Transverse colon (tissue), 4 donors: ENCODE data around the gene TECTA. TPM values are rescaled to one million over a fixed set of nuclear protein-coding genes. Genes with fewer than 3 reads are reported as not detected.

Experiments
- DNase-seq: peaks from one replicate; pipeline ENCODE4 v3.0.0-alpha.2; 2019
- H3K27ac ChIP-seq, 4 donors: fragments of 200-600 bp; sonication (generic); 2 replicates each; pipeline ENCODE4 v1.5.1; 2016 to 2018; ENCODE audit warnings: inconsistent platforms in 4 of 4
- H3K27me3 ChIP-seq: fragments of 200-600 bp; sonication (generic); 2 replicates; pipeline ENCODE4 v1.5.1; 2017; ENCODE audit warnings: inconsistent platforms
- H3K36me3 ChIP-seq, 4 donors: fragments of 200-600 bp; sonication (generic); 2 replicates each; pipeline ENCODE4 v1.5.1; 2017 to 2019; ENCODE audit warnings: inconsistent platforms in 4 of 4
- H3K4me1 ChIP-seq, 4 donors: fragments of 200-600 bp; sonication (generic); 2 replicates each; pipeline ENCODE4 v1.5.1; 2017 to 2020; ENCODE audit warnings: inconsistent platforms in 4 of 4
- H3K4me3 ChIP-seq, 4 donors: fragments of 200-600 bp; sonication (generic); 1 replicate in 1 of 4; 2 replicates in 3 of 4; pipeline versions ENCODE4 v1.5.1 to v1.6.1; 2017 to 2019; ENCODE audit warnings: inconsistent platforms in 4 of 4
- H3K9me3 ChIP-seq, 2 donors: fragments of 200-600 bp; sonication (generic); 2 replicates each; pipeline ENCODE4 v1.5.1; 2017 to 2019; ENCODE audit warnings: inconsistent platforms in 2 of 2
- CTCF ChIP-seq, 5 experiments: fragments of 200-600 bp in 3 of 5; fragments of 450-650 bp in 2 of 5; sonication (generic) in 3 of 5; IDR thresholded peaks; 1 replicate in 2 of 5; 2 replicates in 3 of 5; pipeline ENCODE4 v1.5.1; 2016 to 2017; ENCODE audit warnings: antibody characterized with exemption in 5 of 5, inconsistent platforms in 3 of 5, mild to moderate bottlenecking in 2 of 5, moderate library complexity in 1 of 5
- EP300 ChIP-seq: sonication (generic); formaldehyde crosslinking; IDR thresholded peaks from one replicate; pipeline ENCODE4 v1.6.1; 2017; ENCODE audit warnings: antibody characterized with exemption, low read depth
- POLR2A ChIP-seq: fragments of 450-650 bp; IDR thresholded peaks from one replicate; pipeline ENCODE4 v1.6.1; 2016; ENCODE audit warnings: antibody characterized with exemption, mild to moderate bottlenecking, moderate library complexity
- POLR2AphosphoS5 ChIP-seq, 3 donors: sonication (generic); formaldehyde crosslinking; IDR thresholded peaks; one replicate each; pipeline ENCODE4 v1.6.1; 2016; ENCODE audit warnings: antibody characterized with exemption in 3 of 3
- WGBS, 2 donors: methylation state at CpG; one replicate each; pipeline ENCODE4 v1.1.5; 2018; ENCODE audit warnings: low coverage in 1 of 2; 5-methylcytosine and 5-hydroxymethylcytosine counted together
- in situ Hi-C, 4 donors: fragments of 200-750 bp; cut with MboI; loops; one replicate each; pipeline versions ENCODE4 v1.15.0 to v1.15.1; 2017; ENCODE audit warnings: low sequenced_read_pairs in 3 of 4, low pct_ligation_motif_present in 1 of 4, low pct_unique_long_range_greater_than_20kb in 1 of 4
- intact Hi-C: fragments of 100-400 bp; cut with DNase I; formaldehyde crosslinking; loops from one replicate; pipeline ENCODE4 v1.15.1; 2023; ENCODE audit warnings: low total_unique reads
- total RNA-seq, 4 donors: library from RNA; depleted of rRNA; stranded (reverse); fragments of >200 nt; gene quantifications; one replicate each; pipeline ENCODE4 v1.1.0, GENCODE V29; 2016

TECTA gene
- total RNA-seq, 4 donors from 2014 or later = 0.20 to 1.1 (median 0.44) TPM

- Histone ChIP-seq H3K27ac (no peak overlapping the region), H3K9me3 (no peaks in the 10 kb centered on the region), H3K36me3 (no peaks in the 10 kb centered on the region), H3K4me3 (no peak overlapping the region), H3K27me3 (no peaks in the 10 kb centered on the region), H3K4me1 (peaks cover 0 to 4% (median 0%) of the 10 kb centered on the region in 4 donors)
- WGBS, 2 donors = 76 to 84% methylated on average over 4 of the region's 4 CpGs
- no peak for DNase-seq
- TF ChIP-seq CTCF (IDR thresholded peaks at IDR 0.05) (no peak), POLR2AphosphoS5 (IDR thresholded peaks at IDR 0.05) (no peak), EP300 (no peak), POLR2A (no peak)
- in situ Hi-C loops (loop anchor here in 2 of 4 donors (25.0 kb wide), 2 partner anchors 163 to 588 kb away; partner anchors contain the start of gene GRIK4 (in 1 of the 2)), intact Hi-C loops (no loop called here)
Measured at GRCh38 chr11:121099885-121100284, 1.2 kb upstream of the TECTA start.

DNA sequence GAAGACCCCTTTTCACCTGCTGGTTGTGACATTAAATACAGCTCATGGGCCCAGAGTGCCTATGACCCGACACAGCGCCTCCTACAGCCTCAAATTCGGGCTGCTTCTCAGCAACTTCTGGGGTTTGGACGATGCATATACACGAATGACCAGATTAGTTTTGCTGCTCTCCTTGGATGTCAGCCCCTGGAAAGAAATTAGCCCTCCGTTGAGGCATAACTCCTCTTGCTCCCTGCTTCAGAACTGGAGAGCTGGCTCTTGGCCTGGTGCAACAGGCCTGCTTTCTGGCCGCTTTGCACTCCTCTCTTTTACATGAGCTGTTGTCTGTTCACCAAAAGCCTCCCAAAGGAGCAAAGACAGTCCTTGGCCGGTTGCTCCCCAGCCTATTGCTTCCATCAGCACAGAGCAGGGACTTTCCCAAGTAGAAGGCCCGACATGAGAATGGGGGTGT, 3.3 kb downstream of the TECTA start:
- Histone ChIP-seq H3K27ac (peak overlapping the region in 2 of 4 donors; percentile 41 to 54), H3K4me3 (no peak overlapping the region), H3K27me3 (no peaks in the 10 kb centered on the region), H3K36me3 (no peaks in the 10 kb centered on the region), H3K9me3 (no peaks in the 10 kb centered on the region), H3K4me1 (peaks cover 0 to 13% (median 0%) of the 10 kb centered on the region in 4 donors)
- in situ Hi-C loops = loop anchor here in 2 of 4 donors (25.0 kb wide), 2 partner anchors 167 to 592 kb away; partner anchors contain the start of gene GRIK4 (in 1 of the 2)
- intact Hi-C loops = no loop called here
- WGBS, 2 donors = 78 to 88% methylated on average over 3 to 9 of the region's 9 CpGs
- DNase-seq = no peak
- TF ChIP-seq CTCF (IDR thresholded peaks at IDR 0.05) (no peak), EP300 (no peak), POLR2A (no peak), POLR2AphosphoS5 (IDR thresholded peaks at IDR 0.05) (no peak)

GRCh38 chr11:121105063-121105480, 4.0 kb downstream of the TECTA start:
- TF ChIP-seq POLR2AphosphoS5 (IDR thresholded peaks at IDR 0.05) (peak in 2 of 3 donors; percentile 19 to 38), EP300 (no peak)
- H3K9me3 ChIP-seq = no peaks in the 10 kb centered on the region
- intact Hi-C loops (no loop called here), in situ Hi-C loops (loop anchor here in 2 of 4 donors (25.0 kb wide), 2 partner anchors 168 to 593 kb away; partner anchors contain the start of gene GRIK4 (in 1 of the 2))
- H3K4me3 ChIP-seq = no peak overlapping the region
- no peaks in the 10 kb centered on the region for H3K36me3 ChIP-seq
- H3K4me1 ChIP-seq = peaks cover 0 to 13% (median 0%) of the 10 kb centered on the region in 4 donors
- peak overlapping the region; percentile 15 to 54 (median 34) for H3K27ac ChIP-seq
- no peak for DNase-seq
- WGBS, 2 donors = 24 to 63% methylated on average over 1 to 4 of the region's 4 CpGs
- no peaks in the 10 kb centered on the region for H3K27me3 ChIP-seq

- DNase-seq = no peak
- Histone ChIP-seq H3K27me3 (no peaks in the 10 kb centered on the region), H3K36me3 (no peaks in the 10 kb centered on the region), H3K9me3 (no peaks in the 10 kb centered on the region), H3K4me3 (no peak overlapping the region), H3K27ac (peak overlapping the region in 3 of 4 donors; percentile 15 to 32 (median 26)), H3K4me1 (peaks cover 0 to 13% (median 0%) of the 10 kb centered on the region in 4 donors)
- in situ Hi-C loops (loop anchor here in 2 of 4 donors (25.0 kb wide), 2 partner anchors 168 to 593 kb away; partner anchors contain the start of gene GRIK4 (in 1 of the 2)), intact Hi-C loops (no loop called here)
- WGBS, 2 donors = 69 to 70% methylated on average over 4 to 6 of the region's 6 CpGs
- TF ChIP-seq POLR2A (no peak), EP300 (no peak), CTCF (IDR thresholded peaks at IDR 0.05) (no peak), POLR2AphosphoS5 (IDR thresholded peaks at IDR 0.05) (no peak)
Measured at GRCh38 chr11:121105481-121106195, 4.6 kb downstream of the TECTA start.
